Common myeloid progenitor, CD34-positive (primary cell): ENCODE results near the gene SCYL1.

Experiments
- CTCF ChIA-PET: fragments of 350-600 bp; sonication (Branson Sonifier 250); formaldehyde crosslinking; loops from one replicate; lab custom pipeline; 2021; ENCODE audit warnings: antibody characterized with exemption; lab: Charles Lee
- POLR2A ChIA-PET: fragments of 350-600 bp; sonication (Branson Sonifier 250); formaldehyde crosslinking; loops from one replicate; lab custom pipeline; 2021; ENCODE audit warnings: antibody characterized with exemption; lab: Charles Lee
- DNase-seq, 3 donors: peaks; one replicate each; pipeline versions ENCODE4 v3.0.0 to v3.0.0-alpha.2; 2013
- H3K27ac ChIP-seq, 2 experiments: 1 replicate in 1 of 2; 2 replicates in 1 of 2; pipeline ENCODE4 v1.7.0; 2013; ENCODE audit warnings: inconsistent platforms in 2 of 2, low read length in 2 of 2, mild to moderate bottlenecking in 2 of 2, low read depth in 1 of 2, moderate library complexity in 1 of 2; ENCODE audit not compliant: severe bottlenecking in 2 of 2, insufficient read depth in 1 of 2, poor library complexity in 1 of 2
- H3K27me3 ChIP-seq, 5 experiments: replicated peaks in 2 of 5; 1 replicate in 3 of 5; 2 replicates in 2 of 5; pipeline versions ENCODE4 v1.6.1 to v1.7.0; 2013; ENCODE audit warnings: low read length in 4 of 5, mild to moderate bottlenecking in 2 of 5, moderate library complexity in 2 of 5, inconsistent platforms in 1 of 5; ENCODE audit not compliant: insufficient read depth in 5 of 5, control insufficient read depth in 4 of 5
- H3K36me3 ChIP-seq, 4 experiments: 1 replicate in 2 of 4; 2 replicates in 2 of 4; pipeline versions ENCODE4 v1.6.1 to v1.7.0; 2013; ENCODE audit warnings: low read length in 3 of 4, control low read depth in 1 of 4, mild to moderate bottlenecking in 1 of 4; ENCODE audit not compliant: control insufficient read depth in 4 of 4, insufficient read depth in 4 of 4
- H3K4me1 ChIP-seq, 4 experiments: 1 replicate in 3 of 4; 2 replicates in 1 of 4; pipeline versions ENCODE4 v1.6.1 to v1.7.1; 2013; ENCODE audit warnings: low read length in 3 of 4, mild to moderate bottlenecking in 3 of 4, control low read depth in 1 of 4, inconsistent platforms in 1 of 4, moderate library complexity in 1 of 4; ENCODE audit not compliant: control insufficient read depth in 4 of 4, insufficient read depth in 4 of 4; ENCODE audit errors: control extremely low read depth in 1 of 4
- H3K4me3 ChIP-seq, 7 experiments: 1 replicate in 4 of 7; 2 replicates in 3 of 7; pipeline versions ENCODE4 v1.5.1 to v1.7.0; 2013; ENCODE audit warnings: mild to moderate bottlenecking in 7 of 7, low read length in 6 of 7, moderate library complexity in 6 of 7, inconsistent platforms in 2 of 7, low read depth in 2 of 7, control low read depth in 1 of 7; ENCODE audit not compliant: insufficient read depth in 4 of 7, control insufficient read depth in 1 of 7; ENCODE audit errors: extremely low read depth in 1 of 7
- H3K9me3 ChIP-seq, 5 experiments: 1 replicate in 4 of 5; 2 replicates in 1 of 5; pipeline versions ENCODE4 v1.6.1 to v1.7.1; 2013; ENCODE audit warnings: low read length in 4 of 5, mild to moderate bottlenecking in 2 of 5, inconsistent platforms in 1 of 5, low read depth in 1 of 5, moderate library complexity in 1 of 5; ENCODE audit not compliant: control insufficient read depth in 4 of 5, insufficient read depth in 2 of 5; ENCODE audit errors: control extremely low read depth in 1 of 5
- WGBS: methylation state at CpG from one replicate; pipeline ENCODE4 v1.1.5; 2013; ENCODE audit not compliant: insufficient coverage; 5-methylcytosine and 5-hydroxymethylcytosine counted together

The SCYL1 gene

DNA sequence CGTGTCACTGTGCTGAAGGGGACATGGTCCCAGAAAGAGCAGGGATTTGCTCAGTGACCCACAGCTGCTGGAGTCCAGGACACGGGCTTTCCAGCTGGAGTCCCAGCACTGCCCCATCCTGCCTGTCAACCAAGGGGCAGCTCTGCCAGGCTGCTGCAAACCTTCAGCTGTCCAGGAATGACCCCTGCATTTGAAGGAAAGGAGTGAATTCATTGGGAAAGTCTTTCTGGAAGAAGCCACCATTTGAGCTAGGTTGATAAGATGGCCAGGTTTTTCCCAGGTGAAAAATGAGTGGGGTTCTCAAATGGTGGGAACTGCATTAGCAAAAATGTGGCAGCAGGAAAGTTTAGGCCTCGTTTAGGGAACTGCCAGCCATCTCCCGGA lies 61.4 kb downstream of the SCYL1 start:
- ChIA-PET POLR2A (interaction anchor here (5.4 kb wide), 1 partner anchor 10 kb away, joined by 32 read pairs; the partner anchor contains the start of gene EHBP1L1), CTCF (interaction anchor here (10.7 to 16.6 kb wide), 4 partner anchors 7 to 47 kb away, joined by 119 to 262 read pairs (median 200); partner anchors contain the start of genes EHBP1L1, FAM89B, MAP3K11 and PCNX3)
- no peak overlapping the region for H3K4me3 ChIP-seq
- WGBS: 75% methylated on average over 3 of the region's 4 CpGs
- no peak for DNase-seq
- peaks cover 0 to 36% (median 26%) of the 10 kb centered on the region in 4 experiments for H3K4me1 ChIP-seq
- no peaks in the 10 kb centered on the region for H3K27me3 ChIP-seq
- peaks cover 4 to 54% (median 31%) of the 10 kb centered on the region in 4 experiments for H3K36me3 ChIP-seq
- no peaks in the 10 kb centered on the region for H3K9me3 ChIP-seq
- H3K27ac ChIP-seq: no peak overlapping the region

DNA sequence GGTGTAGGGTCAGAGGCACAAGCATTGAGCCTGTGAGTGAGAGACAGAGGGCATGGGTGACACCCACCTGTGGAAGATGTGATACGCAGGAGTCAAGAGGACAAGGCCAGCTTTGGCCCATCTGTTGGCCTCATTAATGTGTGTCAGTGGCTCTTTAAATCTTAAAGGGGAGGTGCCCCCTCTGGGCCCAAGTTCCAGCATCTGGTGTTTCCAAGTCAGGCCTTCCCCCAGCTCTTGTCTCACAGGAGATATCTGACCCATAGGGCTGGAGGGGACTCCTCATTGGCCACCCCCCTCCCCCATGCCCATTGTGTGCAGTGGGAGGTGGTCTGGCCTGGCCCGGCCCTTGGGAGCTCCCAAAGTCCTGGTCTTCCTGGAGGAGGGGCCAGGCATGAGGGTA lies 61.8 kb downstream of the SCYL1 start:
- CTCF ChIA-PET: interaction anchor here (0.6 to 16.6 kb wide), 6 partner anchors 7 to 450 kb away, joined by 3 to 262 read pairs (median 144); partner anchors contain the start of genes EHBP1L1, FAM89B, MAP3K11 and PCNX3
- H3K36me3 ChIP-seq: peaks cover 4 to 53% (median 31%) of the 10 kb centered on the region in 4 experiments

More for the DNA sequence above, 61.8 kb downstream of the SCYL1 start:
- Histone ChIP-seq H3K27ac (no peak overlapping the region), H3K27me3 (no peaks in the 10 kb centered on the region), H3K4me3 (no peak overlapping the region), H3K9me3 (no peaks in the 10 kb centered on the region), H3K4me1 (peaks cover 0 to 36% (median 26%) of the 10 kb centered on the region in 4 experiments)
- POLR2A ChIA-PET: interaction anchor here (5.4 kb wide), 1 partner anchor 11 kb away, joined by 32 read pairs; the partner anchor contains the start of gene EHBP1L1
- WGBS: 100% methylated on average over 1 of the region's 2 CpGs
- no peak for DNase-seq
